HEK293T (cell line): ENCODE results near the gene MESD.

Experiments
- CTBP1 ChIP-seq: fragments of 450-650 bp; IDR thresholded peaks from 2 replicates; pipeline ENCODE4 v1.6.1; 2016; ENCODE audit warnings: borderline replicate concordance
- ELF4 ChIP-seq: fragments of 450-650 bp; IDR thresholded peaks from 2 replicates; pipeline ENCODE4 v1.6.1; 2017; ENCODE audit warnings: antibody characterized with exemption
- FOXA1 ChIP-seq: fragments of 450-650 bp; IDR thresholded peaks from 2 replicates; pipeline ENCODE4 v1.6.1; 2016; ENCODE audit warnings: mild to moderate bottlenecking
- FOXM1 ChIP-seq: fragments of 450-650 bp; IDR thresholded peaks from 2 replicates; pipeline ENCODE4 v1.6.1; 2017; ENCODE audit warnings: mild to moderate bottlenecking, borderline replicate concordance
- HDGF ChIP-seq: fragments of 450-650 bp; IDR thresholded peaks from 2 replicates; pipeline ENCODE4 v1.6.1; 2017; ENCODE audit warnings: antibody characterized with exemption, borderline replicate concordance
- SP1 ChIP-seq: fragments of 450-650 bp; IDR thresholded peaks from 2 replicates; pipeline ENCODE4 v1.6.1; 2017
- SUZ12 ChIP-seq: fragments of 450-650 bp; IDR thresholded peaks from 2 replicates; pipeline ENCODE4 v1.6.1; 2016; ENCODE audit warnings: mild to moderate bottlenecking

DNA sequence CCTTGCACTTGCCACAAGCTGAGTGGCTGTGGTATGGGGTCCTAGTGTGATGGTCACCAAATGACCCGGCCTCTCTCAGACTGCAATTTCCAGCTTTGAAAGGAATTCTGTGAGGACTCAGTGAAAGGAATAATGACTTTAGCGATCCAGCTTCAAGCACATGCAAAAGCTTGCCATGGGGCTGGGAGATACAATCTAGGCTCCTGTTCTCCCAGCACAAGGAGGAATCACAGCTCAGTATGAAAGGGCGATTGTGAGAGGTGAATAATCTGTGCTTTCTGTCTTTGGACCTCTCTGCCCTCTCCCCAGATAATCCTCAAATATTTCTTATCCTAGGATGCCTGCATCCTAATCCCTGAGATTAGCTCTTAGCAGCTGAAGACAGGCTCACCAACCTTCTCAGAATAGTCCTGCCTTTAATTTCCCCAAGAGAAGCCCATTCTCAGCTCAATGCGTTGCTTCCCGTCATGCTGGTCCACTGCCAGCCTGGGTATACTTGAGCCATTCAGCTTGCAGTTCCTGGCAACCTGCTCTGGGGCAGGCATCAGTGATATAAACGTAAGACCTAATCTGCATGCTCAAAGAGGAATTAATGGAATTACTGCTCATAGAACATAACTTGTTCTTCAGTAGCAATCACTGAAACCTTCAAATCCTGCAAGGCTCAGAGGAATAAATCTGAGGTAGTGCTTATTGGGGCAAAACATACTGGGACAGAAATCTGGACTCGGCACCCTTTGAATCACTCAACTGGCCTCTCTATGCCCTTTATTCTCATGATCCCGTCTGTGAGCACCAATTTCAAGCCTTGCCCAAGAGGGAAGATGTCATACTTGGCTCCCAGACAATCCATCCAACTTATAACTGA is 26.2 kb upstream of the MESD start:
- TF ChIP-seq ELF4 = no peak
- no peak for TF ChIP-seq CTBP1
- TF ChIP-seq FOXM1 = no peak
- TF ChIP-seq SP1 = no peak
- no peak for TF ChIP-seq SUZ12
- TF ChIP-seq FOXA1 = no peak
- TF ChIP-seq HDGF = no peak
